ENCODE measurements around the gene MARCHF10. TPM values are rescaled to one million over a fixed set of nuclear protein-coding genes. Genes with fewer than 3 reads are reported as not detected.
"Not testable (repeated sequence)": the region's sequence is repeated elsewhere in the genome, so short reads cannot be mapped to it uniquely, and the experiment has no call there.

The MARCHF10 gene
- polyA plus RNA-seq, 3 donors, result 0.97 to 1.4 (median 1.1) TPM

DNA sequence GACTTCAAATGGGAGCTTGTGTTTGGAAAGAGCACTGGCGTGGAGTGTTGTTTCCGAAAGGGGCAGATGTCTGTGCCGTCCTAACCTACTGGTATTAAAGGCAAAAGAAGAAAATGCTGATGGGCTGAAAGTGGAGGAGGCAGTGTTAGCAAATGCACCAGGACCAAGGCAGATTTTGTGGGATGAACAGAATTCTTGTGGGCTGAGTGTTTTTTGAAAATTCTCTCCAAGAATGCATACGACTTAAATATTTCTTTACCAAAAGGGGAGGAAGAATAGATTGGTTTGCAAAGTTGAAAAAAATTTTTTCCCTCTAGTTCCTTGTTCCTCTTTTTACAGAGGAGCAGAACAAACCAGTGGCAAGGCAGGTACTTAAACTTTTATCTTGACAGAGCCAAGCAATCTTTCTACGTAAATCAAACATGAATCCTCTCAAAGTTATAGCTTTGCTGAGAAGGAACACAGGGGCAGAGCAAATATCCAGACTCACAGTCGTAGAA is 16.8 kb downstream of the MARCHF10 start:
- no peak for DNase-seq (ENCODE audit: low read depth in 3 of 3, low spot score in 2 of 3)

DNA sequence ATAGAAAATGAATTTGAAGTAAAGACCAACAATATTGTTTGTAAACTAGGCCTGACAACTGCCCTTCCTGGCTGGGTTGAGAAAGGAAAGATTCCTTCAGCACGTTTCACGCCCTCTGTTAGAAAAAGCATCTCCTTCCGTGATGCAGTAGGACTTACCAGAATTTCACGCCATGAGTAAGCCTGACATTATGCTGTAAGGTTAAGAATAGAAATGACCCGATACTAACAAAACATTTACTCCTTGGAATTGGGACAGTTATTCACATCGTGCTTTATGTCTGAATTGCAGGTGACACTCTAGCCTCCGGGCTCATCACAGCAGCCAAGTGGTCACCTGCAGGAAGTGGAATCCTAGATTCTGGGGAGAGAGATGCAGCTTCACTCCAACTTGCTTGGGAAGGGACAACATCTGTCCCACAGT is 17.5 kb downstream of the MARCHF10 start:
- no peak for DNase-seq (ENCODE audit: low read depth in 3 of 3, low spot score in 2 of 3)

DNA sequence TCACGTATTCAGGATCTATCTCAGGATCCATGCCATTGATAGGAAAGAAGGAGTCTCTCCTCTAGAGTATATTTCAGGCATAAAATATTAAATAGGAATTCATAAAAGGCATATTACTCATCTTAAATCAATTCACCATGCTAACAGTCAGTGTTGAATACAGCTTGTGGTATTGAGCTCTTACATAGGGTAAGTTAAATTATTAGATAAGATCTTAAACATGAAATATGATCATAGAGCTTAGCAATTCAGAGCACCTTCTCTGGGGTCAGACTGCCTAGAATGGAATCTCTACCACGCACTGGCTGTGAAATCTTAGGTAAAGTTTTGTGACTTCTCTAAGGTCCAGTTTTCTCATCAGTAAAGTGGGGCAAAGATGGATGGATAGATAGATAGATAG is 20.7 kb downstream of the MARCHF10 start:
- DNase-seq (ENCODE audit: low read depth in 3 of 3, low spot score in 2 of 3), result no peak

DNA sequence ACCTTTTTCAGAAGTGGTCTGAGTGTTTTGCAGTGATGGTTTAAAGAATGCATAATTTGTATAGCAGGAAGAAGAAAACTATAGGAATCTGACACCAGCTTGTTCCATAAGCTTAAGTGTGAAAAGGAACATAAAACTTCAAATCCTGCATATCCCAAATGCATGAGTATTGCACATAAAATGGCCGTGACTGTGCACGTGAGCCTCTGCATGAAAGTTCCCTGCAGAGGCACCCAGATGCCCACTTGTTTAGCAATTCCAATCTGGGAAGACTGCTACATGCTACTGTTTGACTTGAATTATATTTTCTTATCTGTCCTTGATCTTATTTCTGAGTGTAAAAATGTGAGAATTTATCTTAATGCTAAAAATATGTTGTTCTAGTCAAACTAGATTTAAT is 21.5 kb downstream of the MARCHF10 start:
- DNase-seq (ENCODE audit: low read depth in 3 of 3, low spot score in 2 of 3), result no peak

DNA sequence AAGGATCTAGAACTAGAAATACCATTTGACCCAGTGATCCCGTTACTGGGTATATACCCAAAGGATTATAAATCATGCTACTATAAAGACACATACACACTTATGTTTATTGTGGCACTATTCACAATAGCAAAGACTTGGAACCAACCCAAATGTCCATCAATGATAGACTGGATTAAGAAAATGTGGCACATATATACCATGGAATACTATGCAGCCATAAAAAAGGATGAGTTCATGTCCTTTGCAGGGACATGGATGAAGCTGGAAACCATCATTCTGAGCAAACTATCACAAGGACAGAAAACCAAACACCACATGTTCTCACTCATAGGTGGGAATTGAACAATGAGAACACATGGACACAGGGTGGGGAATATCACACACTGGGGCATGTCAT is 22.1 kb downstream of the MARCHF10 start:
- DNase-seq (ENCODE audit: low read depth in 3 of 3, low spot score in 2 of 3), result not testable (repeated sequence)

DNA sequence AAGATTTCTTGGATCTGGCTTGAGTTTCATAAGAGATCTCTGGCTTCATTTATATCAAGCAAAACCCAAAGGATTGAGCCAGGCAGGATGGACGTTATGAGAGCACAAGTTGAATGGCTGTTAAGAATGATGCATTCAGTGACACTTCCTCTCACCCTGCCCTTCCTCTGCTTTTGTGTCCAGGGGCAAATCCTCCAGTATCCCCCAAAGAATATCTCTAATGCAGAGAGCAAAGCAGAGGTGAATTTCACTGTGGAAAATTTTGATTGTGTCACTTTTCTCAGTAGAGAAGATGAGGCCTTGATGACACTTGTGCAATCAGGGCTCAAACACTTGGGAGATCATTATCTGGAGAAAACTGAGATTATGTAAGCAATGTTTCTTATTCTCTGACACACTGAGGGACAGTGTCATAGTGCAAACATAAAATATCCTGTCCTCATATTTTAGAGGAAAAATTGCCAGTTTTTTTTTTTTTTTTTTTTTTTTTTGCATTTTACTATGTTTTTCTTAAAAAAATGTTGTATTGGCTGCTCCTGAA is 25.3 kb downstream of the MARCHF10 start:
- no peak for DNase-seq (ENCODE audit: low read depth in 3 of 3, low spot score in 2 of 3)

DNA sequence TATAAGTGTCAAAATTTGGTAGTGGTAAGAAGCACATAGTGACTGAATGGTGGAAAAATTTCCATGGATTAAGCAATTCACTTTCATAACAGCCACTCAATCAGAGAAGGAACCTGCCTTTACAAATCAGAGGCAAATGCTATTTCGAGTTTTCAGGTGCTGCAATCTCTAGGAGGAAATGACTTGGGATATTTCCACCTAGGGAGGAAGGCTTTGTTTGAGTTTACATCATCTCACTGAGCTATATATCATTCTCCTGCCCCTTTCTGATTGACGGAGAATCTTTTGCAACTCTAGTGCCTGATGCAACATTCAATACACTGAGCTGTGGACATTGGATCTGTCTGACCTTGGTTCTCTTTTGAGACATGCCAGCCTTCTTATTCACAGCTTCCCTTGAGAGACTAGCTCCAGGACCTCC is 26.3 kb downstream of the MARCHF10 start:
- no peak for DNase-seq (ENCODE audit: low read depth in 3 of 3, low spot score in 2 of 3)

DNA sequence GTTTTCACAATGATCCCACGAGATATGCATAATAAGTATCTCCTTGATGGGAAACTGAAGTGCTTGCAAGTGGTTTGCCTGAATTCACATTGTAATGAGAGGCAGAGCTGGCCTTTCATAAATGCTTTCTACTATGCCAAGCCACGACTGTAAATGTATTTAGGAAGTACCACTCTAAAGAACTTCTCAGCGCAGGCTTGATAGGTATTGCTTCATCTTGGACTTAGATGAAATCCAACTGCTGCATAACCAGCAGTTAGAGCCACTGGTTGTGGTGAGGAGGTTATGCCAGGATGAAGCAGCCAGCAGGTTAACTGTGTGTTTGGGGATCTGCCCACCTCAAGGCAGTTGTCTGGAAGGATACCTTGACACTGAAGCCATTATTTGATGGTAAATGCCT is 26.8 kb downstream of the MARCHF10 start:
- DNase-seq (ENCODE audit: low read depth in 3 of 3, low spot score in 2 of 3), result no peak

DNA sequence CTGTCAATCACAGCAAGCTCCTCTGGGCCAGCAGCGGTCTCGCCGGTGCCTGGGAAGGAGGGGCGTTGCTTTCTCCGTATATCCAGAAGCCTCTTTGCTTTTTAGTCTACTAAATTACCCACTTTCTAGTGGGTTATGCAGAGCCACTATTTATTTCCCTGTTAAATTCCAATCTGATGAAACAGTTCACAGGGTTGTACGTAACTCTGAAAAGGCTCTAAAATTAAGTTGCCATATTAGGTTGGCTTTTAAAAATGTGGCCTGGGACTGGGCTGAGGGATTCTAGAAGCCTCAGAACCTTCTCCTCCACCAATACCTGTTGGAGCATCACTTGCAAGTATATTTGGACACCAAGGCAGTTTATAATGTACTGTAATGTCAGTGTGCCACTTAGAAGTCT is 27.2 kb downstream of the MARCHF10 start:
- DNase-seq (ENCODE audit: low read depth in 3 of 3, low spot score in 2 of 3), result no peak

DNA sequence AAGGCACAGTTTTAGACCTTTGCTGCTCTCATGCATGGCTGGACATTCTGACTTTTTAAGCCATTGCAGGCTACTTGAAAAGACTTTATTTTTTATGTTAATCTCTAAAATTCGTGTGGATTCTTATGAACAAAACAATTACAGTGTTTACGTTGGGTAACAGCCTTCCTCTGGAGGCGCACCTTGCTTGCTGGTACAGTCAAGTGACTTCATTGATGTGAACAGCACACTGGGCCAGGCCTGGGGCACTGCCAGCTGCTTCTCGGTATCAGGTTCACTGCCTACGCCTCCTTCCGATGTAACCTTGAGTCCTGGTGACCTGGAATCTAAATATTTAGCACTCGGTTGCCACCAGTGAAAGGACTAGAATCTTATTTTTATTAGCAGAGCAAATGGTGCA is 27.8 kb downstream of the MARCHF10 start:
- DNase-seq (ENCODE audit: low read depth in 3 of 3, low spot score in 2 of 3), result no peak

DNA sequence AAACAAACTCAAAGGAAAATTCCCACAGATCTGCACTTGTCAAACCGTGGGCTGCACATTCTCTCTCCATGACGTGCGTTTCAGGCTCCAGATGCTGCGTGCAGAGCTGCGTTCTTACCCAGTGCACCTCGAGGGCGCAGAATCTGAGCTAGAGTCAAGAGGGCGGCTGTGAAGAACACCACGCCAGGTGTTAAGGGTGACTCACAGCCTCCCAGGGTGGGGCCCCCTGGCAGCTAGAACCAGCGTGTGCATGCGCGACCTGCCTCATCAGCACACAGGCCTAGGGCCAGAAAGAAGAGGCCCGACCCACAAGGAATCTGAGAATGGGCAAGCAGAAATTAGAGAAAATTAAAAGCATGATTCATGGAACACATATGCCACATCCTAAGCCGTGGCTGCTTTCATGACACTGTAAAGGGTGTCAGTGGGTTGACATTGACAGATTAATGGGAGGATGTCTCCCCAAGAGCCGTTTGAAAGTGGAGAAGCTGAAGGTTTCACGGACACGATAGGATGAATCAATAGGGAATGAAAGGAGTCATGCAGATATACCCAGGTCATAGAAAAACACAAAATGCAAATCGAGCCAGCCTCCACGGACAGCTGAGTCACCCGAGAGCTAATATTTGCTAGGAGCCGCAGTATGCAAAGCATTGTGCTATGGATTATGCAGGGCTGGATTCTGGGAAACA is 29.0 kb downstream of the MARCHF10 start:
- no peak for DNase-seq (ENCODE audit: low read depth in 3 of 3, low spot score in 2 of 3)

DNA sequence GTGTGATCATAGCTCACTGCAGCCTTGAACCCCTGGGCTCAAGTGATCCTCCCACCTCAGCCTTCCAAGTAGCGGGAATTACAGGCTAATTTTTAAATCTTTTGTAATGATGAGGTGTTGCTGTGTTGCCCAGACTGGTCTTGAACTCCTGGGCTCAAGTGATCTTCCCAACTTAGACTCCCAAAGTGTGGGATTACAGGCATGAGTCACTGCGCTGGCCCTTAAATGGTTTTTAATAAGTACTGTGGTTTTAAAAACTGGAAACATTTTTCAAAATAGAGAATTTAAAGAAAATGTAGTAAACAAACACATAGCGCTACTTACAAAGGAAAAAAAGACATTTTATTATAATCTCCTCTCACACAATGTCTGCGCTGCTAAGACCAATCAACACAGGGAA is 32.2 kb downstream of the MARCHF10 start:
- no peak for DNase-seq (ENCODE audit: low read depth in 3 of 3, low spot score in 2 of 3)

DNA sequence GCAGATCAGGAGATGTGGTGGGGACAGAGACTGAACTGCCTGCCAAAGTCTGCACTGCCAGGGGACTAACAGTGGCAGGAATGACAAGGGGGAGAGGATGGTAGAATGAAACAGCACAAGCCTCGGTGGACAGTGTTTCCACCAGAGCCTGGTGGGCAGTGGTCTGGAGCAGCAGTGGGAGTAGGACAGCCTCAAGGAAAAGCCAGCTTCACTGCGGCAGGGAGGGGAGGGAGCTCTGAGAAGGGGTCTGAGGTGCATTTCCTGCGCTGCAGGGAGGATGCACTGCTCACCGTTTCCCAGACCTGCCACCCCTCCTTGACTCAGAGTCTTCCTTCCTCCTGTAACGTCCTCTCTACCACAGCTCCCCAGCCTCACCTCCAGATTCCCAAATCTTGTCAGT is 33.8 kb downstream of the MARCHF10 start:
- DNase-seq (ENCODE audit: low read depth in 3 of 3, low spot score in 2 of 3), result no peak

DNA sequence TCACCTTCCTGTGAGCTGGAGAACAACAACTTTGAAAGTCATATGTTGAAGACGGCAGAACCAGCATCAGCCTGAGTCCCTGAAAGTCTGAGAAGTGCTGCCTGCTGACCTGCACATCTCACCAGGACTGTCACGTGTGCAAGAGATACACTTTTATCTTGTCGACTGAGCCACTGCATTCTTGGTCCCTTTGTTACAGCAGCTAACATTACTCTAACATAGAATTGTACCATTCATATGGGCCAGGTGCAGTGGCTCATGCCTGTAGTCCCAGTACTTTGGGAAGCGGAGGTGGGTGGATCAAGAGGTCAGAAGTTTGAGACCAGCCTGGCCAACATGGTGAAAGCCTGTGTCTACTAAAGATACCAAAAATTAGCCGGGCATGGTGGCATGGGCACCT is 40.1 kb downstream of the MARCHF10 start:
- no peak for DNase-seq (ENCODE audit: low read depth in 3 of 3, low spot score in 2 of 3)

DNA sequence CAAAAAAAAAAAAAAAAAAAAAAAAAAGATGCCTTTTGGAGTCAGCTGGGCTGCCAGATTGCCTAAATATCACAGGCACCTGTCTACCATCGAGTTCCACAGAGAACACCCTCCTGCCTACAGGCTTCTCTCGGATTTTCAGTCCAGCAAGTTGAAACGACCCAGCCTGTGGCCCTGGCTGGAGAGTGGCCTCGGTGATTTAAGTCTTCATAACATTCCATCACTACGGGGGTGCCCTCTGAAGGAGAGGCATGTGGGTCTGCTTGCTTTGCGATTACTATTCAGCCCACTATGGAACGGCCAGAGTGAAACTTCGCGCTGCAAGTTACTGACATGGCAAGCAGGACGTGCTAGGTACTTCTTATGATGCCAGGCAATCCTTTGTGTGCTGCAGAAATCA is 42.8 kb downstream of the MARCHF10 start:
- DNase-seq (ENCODE audit: low read depth in 3 of 3, low spot score in 2 of 3), result no peak

DNA sequence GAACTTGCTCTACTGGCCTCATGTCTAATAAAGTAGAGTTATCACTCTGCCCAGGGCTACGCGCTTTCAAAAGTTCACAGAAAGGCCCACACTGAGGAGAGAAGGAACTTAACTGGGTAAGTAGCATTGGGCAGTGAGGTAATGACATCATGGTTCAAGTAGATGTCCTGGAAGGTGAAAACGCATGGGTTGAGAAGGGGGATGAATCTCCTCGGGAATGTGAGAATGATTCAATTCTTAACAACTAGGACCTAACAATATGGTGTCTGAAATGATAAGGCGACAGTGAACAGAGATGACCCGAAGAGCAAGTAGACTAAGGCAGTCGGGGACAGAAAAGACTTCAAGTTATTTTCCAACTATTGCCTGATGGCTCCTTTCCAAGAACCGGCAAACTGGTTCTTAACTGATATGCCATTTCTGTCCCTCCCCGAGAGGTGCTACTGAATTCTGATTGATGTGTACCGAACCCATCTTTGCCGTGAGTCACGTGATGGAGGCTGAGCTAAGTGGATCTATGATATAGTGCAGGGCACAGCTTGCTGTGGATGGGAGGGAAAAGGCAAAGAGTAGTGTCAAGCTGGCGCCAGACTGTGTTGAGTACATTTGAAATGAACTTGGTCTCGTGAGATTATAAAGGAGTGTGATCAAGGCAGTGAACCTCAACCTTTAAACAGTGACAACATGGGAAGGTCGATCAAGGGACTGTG is 44.1 kb downstream of the MARCHF10 start:
- no peak for DNase-seq (ENCODE audit: low read depth in 3 of 3, low spot score in 2 of 3)

DNA sequence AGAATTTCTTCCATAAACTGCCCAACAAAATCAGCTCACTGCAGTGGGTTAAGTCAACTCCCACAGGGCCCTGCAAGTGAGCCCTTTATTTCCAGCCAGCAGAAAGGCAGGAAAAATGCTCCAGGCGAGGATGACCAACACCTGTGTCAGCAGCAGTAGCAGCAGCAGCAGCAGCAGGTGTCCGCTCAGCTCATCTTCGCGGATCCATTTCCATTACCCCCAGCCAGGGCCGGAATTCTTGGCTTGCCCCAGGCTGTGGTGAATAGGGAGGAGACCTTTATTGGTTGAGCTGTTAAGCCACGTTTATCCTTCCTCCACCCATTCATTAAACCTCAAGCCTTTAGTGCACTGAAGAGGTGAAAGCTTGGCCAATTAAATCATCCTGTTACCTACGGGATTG is 46.2 kb downstream of the MARCHF10 start:
- DNase-seq (ENCODE audit: low read depth in 3 of 3, low spot score in 2 of 3), result no peak

DNA sequence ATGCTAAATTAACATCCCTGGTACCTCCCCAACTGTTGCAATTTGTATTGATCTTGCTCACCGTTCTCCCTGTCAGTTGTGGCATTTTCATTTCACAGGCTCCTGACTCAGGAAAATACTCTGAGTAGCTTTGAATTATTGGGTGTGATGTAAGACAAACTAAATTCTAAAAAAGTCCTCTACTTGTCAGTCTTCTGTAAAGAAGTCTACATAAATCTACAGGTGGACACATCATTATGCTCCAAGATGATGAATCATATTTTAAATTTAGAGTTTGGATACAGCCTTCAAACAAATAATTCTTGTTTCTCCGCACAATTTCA is 47.2 kb downstream of the MARCHF10 start:
- no peak for DNase-seq (ENCODE audit: low read depth in 3 of 3, low spot score in 2 of 3)

DNA sequence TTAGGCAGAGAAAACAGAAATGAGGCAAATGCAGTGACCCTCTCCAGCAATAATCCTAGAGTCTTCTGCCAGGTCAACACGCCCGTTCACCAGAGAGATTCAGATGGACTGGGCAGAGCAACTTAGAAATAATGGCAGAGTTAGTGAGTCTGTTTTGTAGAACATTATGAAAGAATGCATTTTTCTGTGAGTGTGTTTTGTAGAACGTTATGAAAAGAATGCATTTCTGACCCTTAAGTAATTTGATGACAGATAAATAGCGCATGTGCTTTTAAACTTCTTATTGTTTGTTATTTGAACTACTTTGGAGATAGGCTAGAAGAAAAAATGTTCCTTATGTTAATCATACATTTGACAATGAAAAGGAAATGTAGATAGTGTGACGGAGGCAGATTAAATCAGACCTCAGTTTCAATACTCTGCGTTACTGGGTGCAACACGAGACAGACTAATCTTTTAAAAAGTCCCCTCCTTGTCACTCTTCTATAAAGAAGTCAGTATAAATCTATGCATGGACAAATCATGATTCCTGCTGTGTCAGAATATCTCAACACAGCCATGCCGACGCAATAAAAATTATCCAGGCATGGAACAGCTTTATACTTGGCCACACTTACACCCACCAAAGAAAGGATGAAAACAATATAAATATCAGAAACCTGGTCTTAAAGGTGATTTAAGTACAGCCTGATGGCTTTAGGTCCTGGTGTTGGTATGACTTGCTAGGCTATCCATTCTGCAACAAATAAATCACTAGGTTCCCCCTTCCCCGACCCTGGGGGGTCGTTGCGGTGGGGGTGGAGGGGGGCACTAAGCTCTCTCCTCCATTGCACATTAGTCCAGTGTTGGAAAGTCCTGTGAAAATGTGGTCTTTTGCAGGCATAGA is 47.8 kb downstream of the MARCHF10 start:
- no peak for DNase-seq (ENCODE audit: low read depth in 3 of 3, low spot score in 2 of 3)

DNA sequence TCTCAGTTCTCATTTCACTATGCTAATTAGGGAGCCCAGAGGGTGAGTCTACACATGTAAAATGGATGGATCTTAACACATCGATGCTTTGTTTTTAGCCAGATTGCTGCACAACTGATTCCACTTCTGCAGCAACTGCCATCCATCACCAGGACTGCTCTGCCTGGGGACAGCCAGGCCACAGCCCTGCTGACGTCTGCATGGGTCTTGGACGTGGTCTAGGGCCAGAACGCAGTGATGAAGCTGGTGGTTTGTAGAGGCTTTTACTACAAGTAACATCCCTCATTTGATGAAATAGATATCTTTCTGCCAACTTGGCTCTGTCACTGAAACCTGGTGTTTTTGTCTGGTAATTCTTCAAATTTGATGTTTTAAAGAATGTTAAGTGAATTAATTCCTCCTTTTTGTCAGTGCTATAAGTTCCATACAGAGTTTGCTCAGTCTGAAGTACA is 50.6 kb downstream of the MARCHF10 start:
- DNase-seq (ENCODE audit: low read depth in 3 of 3, low spot score in 2 of 3), result no peak

DNA sequence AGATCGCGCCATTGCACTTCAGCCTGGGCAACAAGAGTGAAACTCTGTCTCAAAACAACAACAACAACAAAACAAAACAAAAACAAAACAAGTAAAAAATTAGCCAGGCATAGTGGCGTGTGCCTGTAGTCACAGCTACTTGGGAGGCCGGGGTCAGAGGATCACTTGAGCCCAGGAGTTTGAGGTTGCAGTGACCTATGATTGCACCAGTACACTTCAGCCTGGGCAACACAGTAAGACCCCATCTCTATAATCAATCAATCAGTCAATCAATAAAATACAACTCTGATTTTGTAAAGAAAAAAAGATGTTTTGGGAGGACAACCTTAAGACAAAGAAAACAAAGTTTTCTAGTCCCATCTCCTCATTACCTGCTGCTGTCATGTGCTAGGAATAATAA is 51.9 kb downstream of the MARCHF10 start:
- DNase-seq (ENCODE audit: low read depth in 3 of 3, low spot score in 2 of 3), result no peak
